ENCODE data around the gene CST6. TPM values are rescaled to one million over a fixed set of nuclear protein-coding genes. Genes with fewer than 3 reads are reported as not detected.
A peak's percentile ranks its signal among the peaks of the same experiment; 100 is the strongest.

The CST6 gene
- total and polyA plus RNA-seq, 2 of the 4 experiments (the other 2 are of a cell fraction), result 0.54 to 3.0 TPM

DNA sequence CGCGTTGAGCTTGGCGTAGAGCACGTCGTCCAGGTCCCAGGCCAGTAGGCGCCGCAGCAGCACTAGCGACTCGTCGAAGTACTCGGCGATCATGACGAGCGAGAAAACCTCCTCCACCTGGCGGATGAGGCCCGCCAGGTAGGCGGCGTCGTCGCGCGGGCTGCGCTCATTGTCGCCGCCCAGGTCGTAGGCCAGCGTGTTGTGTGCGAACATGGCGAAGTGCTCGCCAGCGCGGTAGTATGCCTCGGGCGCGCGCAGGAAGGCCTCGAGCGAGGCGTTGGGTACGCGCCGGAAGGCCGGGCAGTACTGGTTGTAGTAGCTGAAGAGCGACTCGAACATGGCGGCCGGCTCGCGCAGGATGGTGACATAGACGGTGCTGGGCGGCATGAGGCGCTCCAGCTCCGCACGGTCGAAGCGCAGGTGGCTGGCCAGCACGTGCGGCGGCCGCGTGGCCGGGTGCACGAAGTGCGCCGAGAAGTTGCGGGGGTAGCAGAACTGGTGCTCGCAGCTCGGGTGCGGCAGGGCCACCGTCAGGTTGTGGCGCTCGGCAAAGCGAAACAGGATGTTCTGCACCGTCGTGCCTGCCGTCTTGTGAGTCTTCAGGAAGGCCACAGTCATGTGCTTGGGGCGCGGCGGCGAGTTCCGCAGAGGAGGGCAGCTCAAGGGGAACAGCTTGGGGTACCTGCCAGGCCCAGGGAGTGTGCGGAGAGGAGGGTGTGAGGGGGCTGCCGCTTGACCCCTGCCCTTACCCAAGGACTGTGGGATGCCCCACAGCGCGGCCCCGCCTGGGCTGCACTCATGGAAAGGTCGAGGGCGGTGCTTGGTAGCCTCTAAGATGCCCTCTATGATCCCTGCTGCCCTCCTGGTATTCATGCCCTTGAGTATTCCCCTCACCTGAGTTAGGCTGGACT is 31.4 kb downstream of the CST6 start (continued):
- TF ChIP-seq RFX5 (IDR thresholded peaks at IDR 0.05; ENCODE audit: low read depth, low read length) (no peak), CEBPB (IDR thresholded peaks at IDR 0.05; ENCODE audit: low read depth, low read length) (no peak)

DNA sequence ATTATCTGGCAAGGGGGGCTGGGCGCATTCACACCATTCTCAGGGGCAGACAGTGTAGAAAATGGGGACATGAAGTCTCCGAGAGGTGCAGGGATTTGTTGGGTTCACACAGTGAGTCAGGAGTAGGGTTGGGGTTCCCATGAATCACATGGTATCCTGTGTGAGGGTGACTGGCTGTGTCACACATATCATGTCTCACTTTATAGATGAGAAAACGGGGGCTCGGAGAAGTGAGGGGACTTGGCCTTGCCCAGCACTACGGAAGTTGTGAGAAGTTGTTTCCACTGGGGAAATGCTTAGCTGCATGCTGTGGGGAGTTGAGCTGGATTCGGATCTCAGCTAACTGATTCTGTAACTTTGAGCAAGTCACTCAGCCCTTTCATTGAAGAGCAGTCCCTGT is 32.9 kb downstream of the CST6 start:
- ChIA-PET CTCF (interaction anchor here (0.7 to 1.7 kb wide), 7 partner anchors 10 to 333 kb away, joined by 3 to 5 read pairs (median 4); partner anchors contain the start of genes BANF1 and EIF1AD), POLR2A (ENCODE audit: unreplicated experiment) (no interaction called here)
- no peaks in the 10 kb centered on the region for H3K36me3 ChIP-seq (ENCODE audit: control insufficient read depth, insufficient read depth, low read length)
- H2AK9ac ChIP-seq (replicated peaks; ENCODE audit: low read depth, low read length, poor library complexity), result no peak overlapping the region
- H2BK5ac ChIP-seq (ENCODE audit: low read depth, low read length, poor library complexity, severe bottlenecking), result no peak overlapping the region
- no peak overlapping the region for H2BK120ac ChIP-seq (ENCODE audit: low read depth, low read length)
- no peaks in the 10 kb centered on the region for H3K79me1 ChIP-seq (ENCODE audit: low read depth in 1 of 2, low read length in 2 of 2)
- no peak overlapping the region for H2BK20ac ChIP-seq (ENCODE audit: low read depth, low read length)
- dilution Hi-C loops (cut with HindIII; ENCODE audit: low sequenced_read_pairs, unreplicated experiment) (no loop called here), in situ Hi-C loops (cut with MboI; ENCODE audit: low sequenced_read_pairs) (no loop called here), intact Hi-C loops (cut with micrococcal nuclease) (loop anchor here (2.0 kb wide), 1 partner anchor 42 kb away; the partner anchor contains the start of genes BANF1 and EIF1AD)
- no peak overlapping the region for H3K18ac ChIP-seq (ENCODE audit: low read depth, low read length)
- H4K91ac ChIP-seq (ENCODE audit: insufficient read depth, low read depth, low read length), result no peak overlapping the region
- no peak overlapping the region for H3K23ac ChIP-seq (ENCODE audit: low read depth, low read length)
- no peak overlapping the region for H3K14ac ChIP-seq (replicated peaks; ENCODE audit: low read depth, low read length)
- ATAC-seq (ENCODE audit: low read depth) (no peak), DNase-seq (no peak)
- no TSS peak for BruUV-seq (replicated peaks)
- no peak overlapping the region for H3K56ac ChIP-seq (ENCODE audit: extremely low read depth, insufficient read depth, low read length)
- H4K20me1 ChIP-seq (ENCODE audit: insufficient read depth, low read length), result no peaks in the 10 kb centered on the region
- 0 out of 2 replicates have a peak overlapping the region, but pooled peaks have one; percentile 30 for H3K4me2 ChIP-seq (ENCODE audit: low read depth, low read length)
- no peak overlapping the region for H3K4me3 ChIP-seq (ENCODE audit: insufficient read depth, low read depth, low read length)
- no peaks in the 10 kb centered on the region for H3K9me1 ChIP-seq (ENCODE audit: insufficient read depth, low read length)
- no peak overlapping the region for H2BK15ac ChIP-seq (ENCODE audit: low read depth, low read length)
- H3K9ac ChIP-seq (ENCODE audit: low read depth, low read length), result no peak overlapping the region
- H2AFZ ChIP-seq (replicated peaks; ENCODE audit: low read length, poor library complexity), result no peak overlapping the region
- no peaks in the 10 kb centered on the region for H3K4me1 ChIP-seq (ENCODE audit: control insufficient read depth, insufficient read depth, low read length)
- H3K27ac ChIP-seq (ENCODE audit: insufficient read depth, low read length), result no peak overlapping the region
- 70% methylated on average over 3 of the region's 6 CpGs; no CpG with 5 or more reads in 1 of the 2 experiments for WGBS, 2 experiments (ENCODE audit: extremely low coverage in 2 of 2, insufficient read length in 1 of 2)
- H3K27me3 ChIP-seq (ENCODE audit: control insufficient read depth, insufficient read depth, low read length), result peaks cover 31% of the 10 kb centered on the region
- H2AK5ac ChIP-seq (ENCODE audit: low read depth, low read length), result no peak overlapping the region
- H4K8ac ChIP-seq (ENCODE audit: low read depth in 2 of 2, low read length in 2 of 2), result no peak overlapping the region
- H3K9me3 ChIP-seq (ENCODE audit: control insufficient read depth, insufficient read depth, low read length), result no peaks in the 10 kb centered on the region; the same call in 1 of the 2 replicates
- H4K5ac ChIP-seq (ENCODE audit: low read depth, low read length), result no peak overlapping the region
- H3K4ac ChIP-seq (ENCODE audit: low read depth, low read length), result no peak overlapping the region
- TF ChIP-seq NFE2L2 (IDR thresholded peaks at IDR 0.05; ENCODE audit: low read depth, low read length) (no peak), FOS (IDR thresholded peaks at IDR 0.05; ENCODE audit: low read depth, low read length) (no peak), RFX5 (IDR thresholded peaks at IDR 0.05; ENCODE audit: low read depth, low read length) (no peak), RAD21 (IDR thresholded peaks at IDR 0.05; ENCODE audit: low read length) (no peak), RCOR1 (IDR thresholded peaks at IDR 0.05; ENCODE audit: insufficient replicate concordance, low read length) (no peak), ELK1 (IDR thresholded peaks at IDR 0.05; ENCODE audit: borderline replicate concordance, low read depth, low read length) (no peak), SMC3 (IDR thresholded peaks at IDR 0.05; ENCODE audit: low read depth, low read length) (no peak), POLR2A (IDR thresholded peaks at IDR 0.05; ENCODE audit: low read depth, low read length) (no peak), MAZ (IDR thresholded peaks at IDR 0.05; ENCODE audit: borderline replicate concordance, low read depth, low read length) (no peak)
- TF ChIP-seq, protein P1, sequence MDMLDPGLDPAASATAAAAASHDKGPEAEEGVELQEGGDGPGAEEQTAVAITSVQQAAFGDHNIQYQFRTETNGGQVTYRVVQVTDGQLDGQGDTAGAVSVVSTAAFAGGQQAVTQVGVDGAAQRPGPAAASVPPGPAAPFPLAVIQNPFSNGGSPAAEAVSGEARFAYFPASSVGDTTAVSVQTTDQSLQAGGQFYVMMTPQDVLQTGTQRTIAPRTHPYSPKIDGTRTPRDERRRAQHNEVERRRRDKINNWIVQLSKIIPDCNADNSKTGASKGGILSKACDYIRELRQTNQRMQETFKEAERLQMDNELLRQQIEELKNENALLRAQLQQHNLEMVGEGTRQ (IDR thresholded peaks at IDR 0.05; ENCODE audit: low read depth, low read length), result no peak
- TF ChIP-seq, protein P2, sequence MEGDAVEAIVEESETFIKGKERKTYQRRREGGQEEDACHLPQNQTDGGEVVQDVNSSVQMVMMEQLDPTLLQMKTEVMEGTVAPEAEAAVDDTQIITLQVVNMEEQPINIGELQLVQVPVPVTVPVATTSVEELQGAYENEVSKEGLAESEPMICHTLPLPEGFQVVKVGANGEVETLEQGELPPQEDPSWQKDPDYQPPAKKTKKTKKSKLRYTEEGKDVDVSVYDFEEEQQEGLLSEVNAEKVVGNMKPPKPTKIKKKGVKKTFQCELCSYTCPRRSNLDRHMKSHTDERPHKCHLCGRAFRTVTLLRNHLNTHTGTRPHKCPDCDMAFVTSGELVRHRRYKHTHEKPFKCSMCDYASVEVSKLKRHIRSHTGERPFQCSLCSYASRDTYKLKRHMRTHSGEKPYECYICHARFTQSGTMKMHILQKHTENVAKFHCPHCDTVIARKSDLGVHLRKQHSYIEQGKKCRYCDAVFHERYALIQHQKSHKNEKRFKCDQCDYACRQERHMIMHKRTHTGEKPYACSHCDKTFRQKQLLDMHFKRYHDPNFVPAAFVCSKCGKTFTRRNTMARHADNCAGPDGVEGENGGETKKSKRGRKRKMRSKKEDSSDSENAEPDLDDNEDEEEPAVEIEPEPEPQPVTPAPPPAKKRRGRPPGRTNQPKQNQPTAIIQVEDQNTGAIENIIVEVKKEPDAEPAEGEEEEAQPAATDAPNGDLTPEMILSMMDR (conservative IDR thresholded peaks at IDR 0.05; ENCODE audit: low read depth, low read length), result no peak

Measured in IMR-90 (cell line).